Duodenal mucosa (tissue), 2 donors: ENCODE measurements around the gene SUB1.

ENCODE experiments used
- H3K27ac ChIP-seq: one replicate; pipeline ENCODE4 v1.7.0; 2013; ENCODE audit warnings: low read depth, low read length
- H3K27me3 ChIP-seq, 2 donors: one replicate each; pipeline ENCODE4 v1.7.0; 2013; ENCODE audit warnings: low read length in 2 of 2, control low read depth in 1 of 2; ENCODE audit not compliant: insufficient read depth in 2 of 2, control insufficient read depth in 1 of 2
- H3K36me3 ChIP-seq, 2 donors: one replicate each; pipeline ENCODE4 v1.7.0; 2013; ENCODE audit warnings: low read length in 2 of 2, control low read depth in 1 of 2; ENCODE audit not compliant: insufficient read depth in 2 of 2, control insufficient read depth in 1 of 2
- H3K4me1 ChIP-seq, 2 donors: one replicate each; pipeline ENCODE4 v1.7.0; 2013; ENCODE audit warnings: low read length in 2 of 2, control low read depth in 1 of 2; ENCODE audit not compliant: insufficient read depth in 2 of 2, control insufficient read depth in 1 of 2
- H3K4me3 ChIP-seq, 2 donors: one replicate each; pipeline ENCODE4 v1.7.0; 2013; ENCODE audit warnings: low read length in 2 of 2, low read depth in 1 of 2
- H3K9ac ChIP-seq, 2 donors: one replicate each; pipeline ENCODE4 v1.7.0; 2013; ENCODE audit warnings: low read length in 2 of 2, low read depth in 1 of 2
- H3K9me3 ChIP-seq, 2 donors: one replicate each; pipeline ENCODE4 v1.7.0; 2013; ENCODE audit warnings: low read length in 2 of 2, control low read depth in 1 of 2; ENCODE audit not compliant: control insufficient read depth in 1 of 2

SUB1 gene

GRCh38 chr5:32598260-32598937 lies 13.0 kb downstream of the SUB1 start:
- H3K4me1 ChIP-seq: peaks cover 3 to 5% of the 10 kb centered on the region in 2 donors
- no peaks in the 10 kb centered on the region for H3K9me3 ChIP-seq
- no peak overlapping the region for H3K4me3 ChIP-seq
- H3K36me3 ChIP-seq: peaks cover 21 to 49% of the 10 kb centered on the region in 2 donors
- H3K27me3 ChIP-seq: no peaks in the 10 kb centered on the region
- H3K27ac ChIP-seq: no peak overlapping the region
- H3K9ac ChIP-seq: no peak overlapping the region

GRCh38 chr5:32598997-32599549 lies 13.7 kb downstream of the SUB1 start:
- H3K4me3 ChIP-seq: no peak overlapping the region
- H3K4me1 ChIP-seq: peaks cover 3 to 5% of the 10 kb centered on the region in 2 donors
- H3K9me3 ChIP-seq: no peaks in the 10 kb centered on the region
- H3K27ac ChIP-seq: no peak overlapping the region
- no peaks in the 10 kb centered on the region for H3K27me3 ChIP-seq
- H3K9ac ChIP-seq: no peak overlapping the region
- H3K36me3 ChIP-seq: peaks cover 18 to 43% of the 10 kb centered on the region in 2 donors

- Histone ChIP-seq H3K27me3 (no peaks in the 10 kb centered on the region), H3K9ac (no peak overlapping the region), H3K4me1 (peaks cover 3 to 5% of the 10 kb centered on the region in 2 donors), H3K36me3 (peaks cover 9 to 45% of the 10 kb centered on the region in 2 donors), H3K9me3 (no peaks in the 10 kb centered on the region), H3K27ac (no peak overlapping the region), H3K4me3 (no peak overlapping the region)
Measured at GRCh38 chr5:32600054-32600622, 14.8 kb downstream of the SUB1 start.

- Histone ChIP-seq H3K27ac (no peak overlapping the region), H3K9me3 (no peaks in the 10 kb centered on the region), H3K27me3 (no peaks in the 10 kb centered on the region), H3K9ac (no peak overlapping the region), H3K36me3 (peaks cover 6 to 46% of the 10 kb centered on the region in 2 donors), H3K4me3 (no peak overlapping the region), H3K4me1 (peaks cover 0 to 4% of the 10 kb centered on the region in 2 donors)
Measured at GRCh38 chr5:32601623-32602295, 16.4 kb downstream of the SUB1 start.

GRCh38 chr5:32602906-32603305 lies 17.5 kb downstream of the SUB1 start:
- Histone ChIP-seq H3K4me1 (no peaks in the 10 kb centered on the region), H3K9ac (no peak overlapping the region), H3K4me3 (no peak overlapping the region), H3K36me3 (peaks cover 11 to 42% of the 10 kb centered on the region in 2 donors), H3K27ac (no peak overlapping the region), H3K9me3 (no peaks in the 10 kb centered on the region), H3K27me3 (no peaks in the 10 kb centered on the region)

GRCh38 chr5:32604800-32605765 lies 19.7 kb downstream of the SUB1 start:
- Histone ChIP-seq H3K4me3 (no peak overlapping the region), H3K36me3 (peaks cover 9 to 33% of the 10 kb centered on the region in 2 donors), H3K9me3 (no peaks in the 10 kb centered on the region), H3K27ac (no peak overlapping the region), H3K27me3 (no peaks in the 10 kb centered on the region), H3K9ac (no peak overlapping the region), H3K4me1 (no peaks in the 10 kb centered on the region)

GRCh38 chr5:32605766-32606152 lies 20.4 kb downstream of the SUB1 start:
- no peak overlapping the region for H3K9ac ChIP-seq
- no peaks in the 10 kb centered on the region for H3K4me1 ChIP-seq
- H3K27me3 ChIP-seq: no peaks in the 10 kb centered on the region
- no peaks in the 10 kb centered on the region for H3K9me3 ChIP-seq
- H3K36me3 ChIP-seq: peaks cover 5 to 28% of the 10 kb centered on the region in 2 donors
- H3K27ac ChIP-seq: no peak overlapping the region
- H3K4me3 ChIP-seq: no peak overlapping the region

GRCh38 chr5:32612134-32612888 lies 27.0 kb downstream of the SUB1 start:
- no peak overlapping the region for H3K4me3 ChIP-seq
- peaks cover 7% of the 10 kb centered on the region in 2 donors for H3K36me3 ChIP-seq
- no peak overlapping the region for H3K9ac ChIP-seq
- no peaks in the 10 kb centered on the region for H3K9me3 ChIP-seq
- H3K27me3 ChIP-seq: no peaks in the 10 kb centered on the region
- H3K27ac ChIP-seq: no peak overlapping the region
- no peaks in the 10 kb centered on the region for H3K4me1 ChIP-seq

GRCh38 chr5:32613050-32613672 lies 27.8 kb downstream of the SUB1 start:
- Histone ChIP-seq H3K27me3 (no peaks in the 10 kb centered on the region), H3K4me3 (no peak overlapping the region), H3K27ac (no peak overlapping the region), H3K4me1 (no peaks in the 10 kb centered on the region), H3K9ac (no peak overlapping the region), H3K36me3 (peaks cover 2 to 3% of the 10 kb centered on the region in 2 donors), H3K9me3 (no peaks in the 10 kb centered on the region)
